ENCODE measurements around the gene C3orf20.

C3orf20 gene

DNA sequence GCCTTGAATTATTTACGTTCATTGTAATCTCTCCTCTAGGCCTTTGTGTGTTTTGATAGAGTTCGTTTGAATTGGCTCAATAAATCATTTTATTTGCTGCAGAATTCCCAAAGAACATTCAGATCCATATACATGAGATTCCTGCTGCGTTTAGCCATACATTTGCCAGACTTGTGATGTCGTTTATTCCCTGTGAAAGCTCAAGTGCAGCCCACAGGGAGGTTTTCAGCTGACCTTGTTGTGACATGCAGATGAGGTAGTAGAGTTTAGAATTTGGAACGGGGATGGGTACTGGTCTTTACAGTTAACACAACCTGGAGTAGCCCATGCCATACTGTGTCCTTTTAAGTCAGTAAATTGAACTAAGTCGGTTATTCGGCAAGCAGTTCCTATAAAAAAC, at the start of gene C3orf20:
C3orf20 (plus strand) TSS at position 301 of the 400 bp plus-strand sequence. CDS start 7,573 bp downstream, outside the sequence.
- DNase-seq (ENCODE audit: low read depth, low spot score): no peak

DNA sequence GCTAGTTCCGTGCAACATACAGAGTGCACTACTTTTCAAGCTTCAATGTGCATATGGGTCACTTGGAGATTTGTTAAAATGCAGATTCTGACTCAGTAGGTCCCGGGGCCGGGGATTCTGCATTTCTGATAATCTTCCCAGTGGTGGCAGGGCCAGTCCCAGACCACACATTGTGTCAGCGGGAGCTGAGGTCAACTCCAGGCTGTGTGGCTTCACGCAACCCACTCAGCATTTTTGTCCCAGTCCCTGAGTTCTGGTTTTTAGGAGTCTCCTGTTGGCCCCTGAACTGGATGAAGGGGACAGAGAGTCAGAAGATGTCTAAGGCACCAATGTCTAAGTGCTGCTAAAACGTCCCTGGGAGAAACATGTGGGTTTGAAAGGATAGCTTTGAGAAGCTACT, 49.5 kb upstream of the C3orf20 start:
- DNase-seq (ENCODE audit: low read depth, low spot score): no peak

DNA sequence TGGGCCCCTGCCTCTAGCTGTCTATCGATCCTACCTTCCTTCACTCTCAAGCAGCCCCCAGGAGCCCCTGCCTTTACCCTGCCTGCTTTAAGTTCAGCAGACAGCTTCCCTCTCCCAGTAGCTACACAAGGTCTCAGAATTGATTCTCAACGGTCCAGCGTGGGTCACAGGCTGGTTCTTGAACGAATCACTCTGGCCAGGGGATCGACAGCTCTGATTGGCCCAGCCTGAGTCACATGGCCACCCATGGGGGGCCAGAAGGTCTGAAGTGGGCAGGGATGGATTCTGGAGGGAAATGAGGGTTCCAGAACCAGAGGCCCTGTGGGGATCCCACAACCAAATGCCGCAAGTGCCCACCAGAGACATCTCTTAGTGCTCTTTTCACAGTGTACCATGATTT, 47.1 kb upstream of the C3orf20 start:
- DNase-seq (ENCODE audit: low read depth, low spot score): no peak

DNA sequence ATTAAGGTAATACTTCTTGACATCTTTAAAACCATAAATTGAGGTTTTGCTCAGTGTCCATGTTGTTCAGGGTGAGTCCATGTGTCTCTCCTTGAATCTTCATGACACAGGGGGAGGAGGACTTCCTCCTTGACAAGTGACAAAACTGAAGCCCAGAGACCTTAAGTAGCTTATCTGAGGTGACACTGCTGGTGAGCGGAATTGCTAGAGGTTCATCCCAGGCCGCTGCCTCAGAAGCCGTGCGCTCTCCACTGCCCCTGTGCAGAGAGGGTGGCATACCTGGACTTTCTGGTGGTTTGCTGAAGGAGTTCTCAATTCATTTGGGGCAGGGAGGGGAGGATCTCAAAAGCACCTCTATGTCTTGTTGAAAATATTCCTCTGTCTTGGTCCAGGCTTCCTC, 46.5 kb upstream of the C3orf20 start:
- no peak for DNase-seq (ENCODE audit: low read depth, low spot score)

DNA sequence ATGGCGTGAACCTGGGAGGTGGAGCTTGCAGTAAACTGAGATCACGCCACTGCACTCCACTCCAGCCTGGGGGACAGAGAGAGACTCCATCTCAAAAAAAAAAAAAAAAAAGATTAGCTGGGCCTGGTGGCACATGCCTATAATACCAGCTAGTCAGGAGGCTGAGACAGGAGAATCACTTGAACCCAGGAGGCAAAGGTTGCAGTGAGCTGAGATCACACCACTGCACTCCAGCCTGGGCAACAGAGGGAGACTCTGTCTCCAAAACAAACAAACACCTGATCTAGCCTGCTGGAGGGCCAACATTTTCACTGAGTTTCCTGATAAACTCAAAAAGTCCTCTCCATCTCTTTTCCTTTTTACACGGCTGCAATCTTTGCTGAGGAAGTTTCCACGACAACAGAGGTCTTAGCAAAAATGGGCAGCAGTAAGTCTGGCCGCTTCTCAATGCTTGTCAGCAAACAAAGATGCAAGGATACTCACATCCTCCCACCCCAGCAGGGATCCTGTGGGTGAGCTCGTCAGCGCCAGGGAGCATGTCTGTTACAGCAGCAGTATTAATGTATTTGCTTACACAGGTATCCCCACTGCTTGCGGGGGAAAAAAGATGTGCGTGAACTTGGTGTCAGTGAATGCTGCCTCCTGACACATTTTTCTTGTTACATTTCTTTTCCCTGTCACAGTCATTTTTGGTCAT, 44.4 kb upstream of the C3orf20 start:
- no peak for DNase-seq (ENCODE audit: low read depth, low spot score)

DNA sequence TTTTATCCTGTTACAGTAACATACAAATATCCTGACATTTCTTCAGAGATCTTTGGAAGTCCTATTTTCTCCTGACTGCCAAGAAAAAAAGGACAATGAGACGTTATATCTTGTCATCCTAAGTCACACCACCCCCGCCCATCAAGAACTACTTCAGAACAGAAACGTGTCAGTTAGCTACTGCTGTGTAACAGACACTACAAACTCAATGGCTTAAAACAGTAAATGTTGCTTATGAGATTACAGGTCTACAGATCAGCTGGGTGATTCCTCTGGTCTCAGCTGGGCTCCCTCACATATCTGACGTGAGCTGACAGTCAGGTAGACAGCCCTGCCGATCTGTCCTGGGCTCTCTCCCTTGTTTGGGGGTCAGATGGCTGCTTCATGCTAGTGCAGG, 43.8 kb upstream of the C3orf20 start:
- no peak for DNase-seq (ENCODE audit: low read depth, low spot score)

DNA sequence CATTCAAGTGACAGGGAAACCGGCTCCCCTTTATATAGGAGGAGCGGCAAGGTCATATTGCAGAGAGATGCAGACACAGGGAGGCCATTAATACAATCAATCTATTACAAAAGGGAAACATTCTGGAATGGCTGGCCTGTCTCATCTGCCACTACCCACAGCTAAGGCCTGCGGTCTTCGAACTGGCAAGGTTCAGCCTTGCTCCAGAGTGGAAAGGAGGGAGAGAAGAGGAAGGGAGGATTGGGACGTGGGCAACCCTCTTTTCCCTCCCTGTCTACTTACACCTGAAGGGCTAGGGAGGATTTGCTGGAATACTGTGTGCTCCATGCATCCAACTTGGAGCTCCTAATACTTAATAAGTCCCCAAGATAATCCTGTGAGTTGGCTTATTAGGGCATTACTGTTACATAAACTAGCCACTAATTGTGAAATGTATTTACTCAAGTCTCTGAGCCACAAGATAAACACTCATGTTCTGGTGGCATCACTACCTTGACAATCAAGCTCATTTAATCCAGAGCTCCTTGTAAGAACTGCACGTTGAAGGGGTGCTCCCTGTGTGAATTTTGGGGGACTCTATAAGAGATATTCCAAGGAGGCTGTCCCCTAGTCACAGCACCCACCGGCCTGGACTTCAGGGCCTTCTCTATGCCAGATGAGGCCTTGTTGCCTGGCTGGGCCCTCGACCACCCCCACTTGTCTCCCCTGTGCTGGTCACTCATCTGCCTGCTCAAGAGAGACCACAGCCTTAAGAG, 43.1 kb upstream of the C3orf20 start:
- DNase-seq (ENCODE audit: low read depth, low spot score): no peak

DNA sequence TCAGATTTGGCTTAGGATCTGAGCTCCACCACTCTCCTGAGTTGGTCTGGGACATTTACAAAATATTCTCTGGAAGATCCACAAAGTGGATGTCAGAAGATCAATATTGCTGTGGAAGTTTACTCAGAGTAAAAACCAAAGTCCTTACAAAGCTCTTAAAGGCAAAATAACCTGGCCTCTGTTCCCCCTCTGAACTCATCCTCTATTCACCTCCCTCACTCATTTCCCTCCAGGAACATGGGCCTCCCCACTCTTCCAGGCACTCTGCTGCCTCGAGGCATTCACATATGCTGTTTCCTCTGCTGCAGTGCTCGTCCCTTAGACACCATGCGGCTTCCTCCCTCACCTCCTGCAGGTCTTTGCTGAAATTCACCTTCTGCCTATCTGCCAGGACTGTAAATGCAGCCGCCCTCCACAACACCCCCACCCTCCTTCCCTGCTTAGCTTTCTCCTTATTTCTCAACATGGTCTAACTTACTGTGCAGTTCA, 42.5 kb upstream of the C3orf20 start:
- DNase-seq (ENCODE audit: low read depth, low spot score): no peak

DNA sequence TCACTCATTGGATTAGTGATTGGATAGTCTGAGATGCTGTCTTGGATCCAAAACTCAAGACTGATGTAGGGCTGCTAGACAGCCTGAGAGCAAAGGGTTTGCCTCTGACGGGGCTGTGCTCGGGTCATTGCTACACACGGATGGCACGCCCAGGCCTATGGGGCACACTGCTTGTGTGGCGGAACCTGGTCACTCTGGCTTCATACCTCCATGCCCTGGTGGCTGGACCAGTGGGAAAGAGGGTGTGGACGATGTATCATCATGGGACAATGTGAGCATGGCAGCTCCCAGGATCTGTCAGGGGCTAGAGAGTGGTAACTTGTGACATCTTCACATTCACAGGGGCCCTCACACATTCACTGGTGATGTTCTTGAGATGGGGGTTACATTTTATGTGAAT, 41.5 kb upstream of the C3orf20 start:
- no peak for DNase-seq (ENCODE audit: low read depth, low spot score)

DNA sequence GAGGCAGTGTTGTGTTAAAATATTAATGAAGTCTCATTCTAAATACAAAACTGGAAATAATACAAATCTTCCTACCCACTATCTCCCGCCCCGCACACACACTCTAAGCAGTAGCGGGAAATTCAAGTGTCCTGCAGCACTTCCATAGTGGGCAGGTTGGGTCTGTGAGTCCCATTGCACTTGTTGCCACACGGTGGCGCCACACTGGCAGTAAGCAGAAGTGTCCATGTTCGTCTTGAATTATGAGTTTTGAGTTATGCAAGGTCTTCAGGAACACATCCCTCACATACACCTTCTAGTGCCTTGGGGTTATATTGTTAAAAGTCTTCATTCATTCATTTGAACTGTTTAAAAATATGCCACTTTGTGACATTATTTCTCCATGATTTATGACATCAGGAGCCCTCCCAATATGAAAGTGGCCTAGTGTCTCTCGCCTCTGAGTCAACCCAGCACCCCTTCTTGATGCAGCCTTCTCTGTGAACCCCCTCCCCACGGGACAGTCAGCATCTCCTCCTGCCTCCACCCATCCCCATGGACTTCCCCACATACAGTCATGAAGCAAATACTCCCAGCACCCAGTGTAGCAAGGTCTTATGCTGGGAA, 41.0 kb upstream of the C3orf20 start:
- DNase-seq (ENCODE audit: low read depth, low spot score): peak; percentile 7

DNA sequence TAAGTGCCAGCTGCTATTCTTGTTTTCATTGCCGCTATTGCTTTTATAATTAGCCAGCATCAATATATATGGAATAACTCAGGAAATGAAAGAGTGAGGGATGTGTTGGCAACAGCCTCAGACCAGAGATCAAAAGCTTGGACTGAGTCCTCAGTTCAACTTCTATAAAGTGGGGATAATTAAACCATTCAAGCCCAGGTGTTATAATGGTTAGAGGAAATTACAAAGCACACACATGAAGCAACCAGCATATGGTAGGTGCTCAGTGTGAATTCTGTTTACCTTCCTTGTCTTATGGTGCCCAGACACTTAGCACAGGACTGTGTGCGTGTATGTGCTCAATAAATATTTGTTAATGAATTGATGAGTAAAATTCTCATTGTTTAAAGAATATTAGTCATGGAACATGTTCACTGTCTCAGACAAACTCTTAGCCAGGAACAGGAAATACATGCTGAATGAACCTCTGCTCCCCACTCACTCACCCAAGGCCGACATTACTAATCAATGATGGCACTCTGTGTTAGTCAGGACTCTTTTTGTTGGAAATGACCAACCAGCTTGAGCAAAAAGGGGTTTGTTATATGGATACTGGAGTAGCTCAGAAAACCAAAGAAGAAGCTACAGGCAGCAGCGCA, 40.1 kb upstream of the C3orf20 start:
- DNase-seq (ENCODE audit: low read depth, low spot score): no peak

DNA sequence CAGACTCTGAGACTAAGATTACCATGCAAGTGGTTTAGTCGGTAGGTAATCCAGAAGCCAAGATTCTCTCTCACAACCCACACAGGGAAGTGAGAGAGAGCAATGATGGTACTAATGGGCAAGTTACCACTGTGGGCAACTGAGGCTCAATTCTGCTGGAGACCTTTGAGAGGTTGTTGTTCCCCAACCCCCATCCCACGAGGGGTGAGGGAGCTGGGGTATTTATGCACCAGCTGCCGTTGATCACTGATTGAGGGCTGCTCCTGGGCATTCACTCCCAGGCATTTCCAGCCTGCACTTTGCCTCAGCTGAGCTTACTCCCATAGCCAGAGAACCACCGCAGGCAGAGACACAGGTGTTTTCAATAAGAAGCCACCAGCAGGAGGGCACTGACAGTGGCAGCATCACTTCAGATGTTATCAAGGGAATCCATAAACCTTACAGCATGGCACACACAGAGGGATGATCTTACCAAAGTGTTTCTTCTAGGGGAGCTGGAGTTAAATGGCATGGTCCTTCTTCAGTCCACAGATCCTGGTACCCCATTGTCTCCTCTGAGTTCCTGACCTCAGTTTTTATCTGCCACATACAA, 38.3 kb upstream of the C3orf20 start:
- DNase-seq (ENCODE audit: low read depth, low spot score): no peak

DNA sequence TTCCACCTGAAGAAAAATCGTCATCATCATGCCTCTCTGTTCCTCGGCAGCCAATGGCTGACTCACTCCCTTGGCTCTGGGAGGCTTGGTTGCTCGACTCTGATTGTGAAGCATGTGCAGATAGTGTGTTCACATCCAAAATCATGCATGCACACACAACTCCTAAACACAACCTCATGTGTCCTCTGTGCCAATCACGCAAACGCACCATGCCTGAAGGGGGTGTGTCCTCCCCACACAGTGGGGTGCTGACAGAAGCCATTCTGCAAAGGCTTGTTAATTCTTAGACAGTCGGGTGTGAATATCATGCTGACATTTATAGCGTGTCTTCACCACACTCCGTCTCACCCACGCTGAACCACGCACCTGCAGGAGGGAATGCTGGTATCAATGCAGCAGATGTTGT, 34.8 kb upstream of the C3orf20 start:
- no peak for DNase-seq (ENCODE audit: low read depth, low spot score)

DNA sequence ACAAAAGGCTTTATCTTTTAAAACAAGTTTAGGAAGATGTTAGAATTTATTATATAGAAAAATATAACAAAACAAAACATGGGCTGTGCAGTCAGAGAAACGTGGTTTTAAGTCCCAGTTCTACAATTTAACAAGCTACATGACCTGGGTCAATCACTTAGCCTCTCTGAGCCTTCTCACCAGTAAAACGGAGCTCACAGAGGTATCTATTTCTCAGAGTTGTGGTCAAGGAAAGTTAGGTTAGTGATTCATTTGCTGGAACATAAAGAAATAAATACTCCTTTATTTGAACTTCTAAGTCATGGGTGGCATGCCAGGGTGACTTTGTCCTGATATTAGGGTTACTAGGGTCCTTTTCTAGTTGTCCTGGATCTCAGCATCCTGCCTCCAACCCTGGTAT, 34.2 kb upstream of the C3orf20 start:
- DNase-seq (ENCODE audit: low read depth, low spot score): no peak

DNA sequence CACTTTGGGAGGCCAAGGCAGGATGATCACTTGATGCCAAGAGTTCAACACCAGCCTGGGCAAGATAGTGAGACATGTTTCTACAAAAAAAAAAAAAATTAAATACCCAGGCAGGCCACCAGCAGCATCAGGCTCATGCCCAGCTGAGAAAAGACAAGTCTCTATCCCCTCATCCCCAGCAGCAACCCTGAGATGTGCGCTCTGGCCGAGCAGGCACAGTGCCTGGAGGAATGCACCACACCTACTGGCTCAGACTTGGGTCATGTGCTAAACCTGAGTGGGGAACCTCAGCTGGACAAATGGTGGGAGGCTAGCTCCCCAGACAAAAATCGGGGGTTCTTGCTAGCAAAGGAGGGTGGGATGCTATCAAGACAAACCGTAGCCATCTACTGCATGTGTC, 33.6 kb upstream of the C3orf20 start:
- no peak for DNase-seq (ENCODE audit: low read depth, low spot score)

DNA sequence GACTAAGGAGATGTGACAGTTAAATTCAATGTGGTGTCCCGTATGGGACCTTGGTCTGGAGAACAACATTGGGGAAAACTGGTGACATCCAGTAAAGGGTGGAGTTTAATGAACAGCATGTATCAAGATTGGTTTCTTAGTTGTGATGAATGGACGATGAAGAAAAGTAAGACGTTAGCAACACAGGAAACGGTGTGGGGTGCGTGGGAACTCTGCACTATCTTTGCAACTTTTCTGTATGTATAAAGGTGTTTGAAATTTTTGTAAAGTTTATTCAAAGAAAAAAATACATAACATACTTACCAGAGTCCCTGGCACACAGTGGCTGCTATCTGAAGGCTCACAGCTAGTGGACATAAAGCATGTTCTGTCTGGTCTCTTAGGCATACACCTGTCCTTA, 29.5 kb upstream of the C3orf20 start:
- no peak for DNase-seq (ENCODE audit: low read depth, low spot score)

DNA sequence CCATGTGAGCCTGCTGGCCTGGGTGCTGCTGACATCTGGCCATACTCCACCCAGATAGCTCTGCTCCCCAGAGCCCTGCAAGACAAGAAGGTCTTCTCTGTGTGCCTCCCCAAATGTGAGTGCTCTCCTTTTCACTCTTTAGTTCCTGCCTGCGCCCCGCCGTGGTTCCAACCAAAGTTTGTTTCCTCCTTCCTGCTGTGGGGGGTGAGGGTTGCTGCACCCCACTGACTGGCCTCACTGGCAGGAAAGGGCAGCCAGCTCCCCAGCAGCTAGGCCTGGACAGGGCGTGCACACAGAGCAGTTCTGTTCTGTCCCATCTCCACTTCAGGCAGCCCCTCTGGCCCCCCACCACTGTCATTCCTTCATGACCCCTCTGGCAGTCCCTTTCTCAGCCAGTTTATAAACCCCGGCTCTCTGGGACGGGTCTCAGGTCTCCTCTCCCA, 28.8 kb upstream of the C3orf20 start:
- DNase-seq (ENCODE audit: low read depth, low spot score): no peak

DNA sequence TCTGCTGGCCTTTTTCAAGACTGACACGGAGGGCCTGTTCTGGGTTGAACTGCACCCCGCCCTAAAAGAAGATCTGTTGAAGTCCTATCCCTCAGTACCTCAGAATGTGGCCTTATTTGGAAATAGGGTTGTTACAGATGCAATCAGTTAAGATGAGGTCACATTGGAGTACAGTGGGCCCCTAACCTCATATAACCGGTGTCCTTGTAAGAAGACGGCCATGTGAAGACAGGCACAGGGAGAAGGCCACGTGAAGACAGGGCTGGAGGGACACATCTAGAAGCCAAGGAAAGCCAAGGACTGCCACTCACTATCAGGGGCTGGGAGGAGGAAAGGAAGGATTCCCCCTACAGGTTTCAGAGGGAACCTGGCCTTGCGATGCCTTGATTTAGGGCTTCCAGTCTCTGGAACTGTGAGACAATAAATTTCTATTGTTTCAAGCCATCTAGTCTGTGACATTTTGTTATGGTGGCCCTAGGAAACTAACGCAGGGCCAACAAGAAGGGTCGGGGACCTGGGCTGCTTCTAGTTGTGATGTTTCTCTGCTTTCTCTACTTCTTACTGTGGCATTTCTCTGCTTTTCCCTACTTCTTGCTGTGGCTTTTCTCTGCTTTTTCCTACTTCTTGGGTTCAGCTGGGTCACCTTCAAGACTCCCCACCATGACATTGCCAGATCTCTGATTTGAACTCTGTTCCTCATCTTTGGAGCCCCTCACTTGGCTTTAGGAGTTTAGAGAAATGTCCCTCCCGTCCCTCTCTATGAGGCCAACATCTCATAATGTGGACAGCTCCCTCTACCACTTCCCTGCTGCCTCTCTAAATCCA, 28.1 kb upstream of the C3orf20 start:
- no peak for DNase-seq (ENCODE audit: low read depth, low spot score)

DNA sequence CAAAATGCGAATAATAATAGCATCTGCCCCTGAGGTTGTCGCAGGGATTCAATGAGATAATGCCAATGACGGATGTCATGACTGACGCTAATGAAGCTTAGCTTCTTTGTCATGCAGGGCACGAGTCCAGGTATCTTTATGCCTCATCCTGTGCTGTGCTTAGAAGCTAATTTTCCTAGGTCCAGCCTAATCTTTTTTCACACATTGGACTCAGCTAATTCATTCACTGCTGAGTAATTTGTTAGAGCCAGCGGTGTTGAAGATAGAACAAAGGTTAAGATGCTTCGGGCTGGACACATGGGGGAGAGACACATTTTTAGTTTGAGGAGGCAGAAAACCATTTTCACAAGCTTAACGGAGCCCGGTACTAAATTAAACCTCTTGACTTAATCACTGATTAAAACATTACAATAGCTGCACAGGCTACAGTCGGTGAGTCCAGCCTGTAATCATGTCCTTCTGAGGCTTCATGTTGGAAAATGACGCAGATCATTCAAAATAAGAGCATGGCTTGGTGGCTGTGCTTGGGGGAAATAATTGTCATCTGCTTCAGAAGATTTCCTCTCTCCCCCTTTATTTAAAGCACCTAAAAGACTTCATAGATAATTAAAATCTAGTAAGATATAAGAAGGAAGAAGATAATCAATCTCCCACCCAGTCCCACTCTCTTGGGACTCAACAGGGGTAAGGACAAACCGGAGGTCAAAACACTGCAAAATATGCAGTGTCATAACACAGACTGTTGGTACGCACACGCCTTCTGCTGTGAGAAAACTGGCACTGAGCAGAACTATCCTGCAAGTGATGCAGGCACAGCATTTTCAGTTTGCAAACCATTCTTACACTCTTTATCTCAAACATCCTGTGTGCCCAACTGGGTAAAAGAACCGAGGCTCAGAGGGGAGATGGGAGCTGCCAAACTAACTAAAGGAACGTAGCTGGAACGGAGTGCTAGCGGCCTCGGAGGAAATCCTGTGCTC, 26.7 kb upstream of the C3orf20 start:
- no peak for DNase-seq (ENCODE audit: low read depth, low spot score)

DNA sequence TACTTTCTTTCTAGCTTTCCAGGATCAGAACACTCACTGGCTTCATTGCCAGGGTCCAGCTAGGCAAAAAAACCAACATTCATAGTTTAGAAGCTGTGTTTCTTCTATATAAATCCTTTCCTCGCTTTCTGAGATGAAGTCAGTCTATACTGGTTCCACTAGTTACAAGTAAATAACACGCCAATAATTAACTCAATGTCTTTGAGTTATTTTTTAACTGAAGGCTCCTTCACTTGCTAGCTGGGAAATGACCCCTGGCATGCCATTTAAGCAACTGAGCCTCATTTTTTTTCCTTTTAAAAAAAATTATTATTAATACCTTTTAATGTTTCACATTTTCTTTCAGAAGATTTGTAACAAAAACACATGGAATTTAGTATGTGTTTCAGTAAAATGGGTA, 25.5 kb upstream of the C3orf20 start:
- DNase-seq (ENCODE audit: low read depth, low spot score): no peak
